Mucosa of descending colon (tissue), 3 donors: ENCODE measurements around the gene TOB1. TPM values are rescaled to one million over a fixed set of nuclear protein-coding genes. Genes with fewer than 3 reads are reported as not detected.
"Not testable (repeated sequence)": the region's sequence is repeated elsewhere in the genome, so short reads cannot be mapped to it uniquely, and the experiment has no call there.

ENCODE experiments used
- ATAC-seq: fragments of 200-7000 bp; cut with Tn5 transposase; one replicate; pipeline ENCODE4 v1.9.1; 2020; ENCODE audit warnings: mild to moderate bottlenecking, moderate library complexity
- DNase-seq, 3 donors: peaks; one replicate each; pipeline ENCODE4 v3.0.0-alpha.2; 2020
- H3K36me3 ChIP-seq: fragments of 200-600 bp; one replicate; pipeline ENCODE4 v1.8.0; 2021; ENCODE audit warnings: low read depth, mild to moderate bottlenecking
- H3K4me1 ChIP-seq: fragments of 200-600 bp; one replicate; pipeline ENCODE4 v1.8.0; 2021; ENCODE audit warnings: low read depth, mild to moderate bottlenecking
- H3K4me3 ChIP-seq: fragments of 200-600 bp; one replicate; pipeline ENCODE4 v1.8.0; 2021; ENCODE audit warnings: mild to moderate bottlenecking
- H3K9me3 ChIP-seq: fragments of 200-600 bp; one replicate; pipeline ENCODE4 v1.8.0; 2021; ENCODE audit warnings: mild to moderate bottlenecking
- intact Hi-C, 2 donors: fragments of 100-400 bp; cut with DNase I in 1 of 2; cut with micrococcal nuclease in 1 of 2; formaldehyde crosslinking; loops; one replicate each; pipeline versions ENCODE4 v1.11.0 to v1.11.1; 2022; cut with DNase I, micrococcal nuclease
- total RNA-seq, 3 donors: library from RNA; stranded (reverse); fragmentation: NEBNext Ultra II Directional in 2 of 3; extraction: Animal tissue kit (Norgen Biotek cat#: 25700) in 2 of 3; gene quantifications; one replicate each; pipeline versions ENCODE4 v1.2.1 to v1.2.4, GENCODE V29; 2021 to 2023
- TF ChIP-seq, protein P1 (sequence below): fragments of 200-600 bp; IDR thresholded peaks from one replicate; pipeline ENCODE4 v1.8.0; 2022; ENCODE audit warnings: antibody characterized with exemption, mild to moderate bottlenecking
- donor health status: DM: no; HTN: no; CAD: no; lungs with moderate emphysema.
- donor health status: DM: no; HTN: no; CAD: no.
- donor health status: DM: no; HTN: yes; CAD: no.

TOB1 gene
- total RNA-seq, 3 donors from 2014 or later = 120 to 156 (median 128) TPM

GRCh38 chr17:50899559-50900319 lies 33.6 kb upstream of the TOB1 start:
- intact Hi-C loops = no loop called here
- Histone ChIP-seq H3K9me3 (no peaks in the 10 kb centered on the region), H3K4me1 (peaks cover 18% of the 10 kb centered on the region), H3K4me3 (no peak overlapping the region), H3K36me3 (no peaks in the 10 kb centered on the region)
- ATAC-seq = no peak
- TF ChIP-seq, protein P1, sequence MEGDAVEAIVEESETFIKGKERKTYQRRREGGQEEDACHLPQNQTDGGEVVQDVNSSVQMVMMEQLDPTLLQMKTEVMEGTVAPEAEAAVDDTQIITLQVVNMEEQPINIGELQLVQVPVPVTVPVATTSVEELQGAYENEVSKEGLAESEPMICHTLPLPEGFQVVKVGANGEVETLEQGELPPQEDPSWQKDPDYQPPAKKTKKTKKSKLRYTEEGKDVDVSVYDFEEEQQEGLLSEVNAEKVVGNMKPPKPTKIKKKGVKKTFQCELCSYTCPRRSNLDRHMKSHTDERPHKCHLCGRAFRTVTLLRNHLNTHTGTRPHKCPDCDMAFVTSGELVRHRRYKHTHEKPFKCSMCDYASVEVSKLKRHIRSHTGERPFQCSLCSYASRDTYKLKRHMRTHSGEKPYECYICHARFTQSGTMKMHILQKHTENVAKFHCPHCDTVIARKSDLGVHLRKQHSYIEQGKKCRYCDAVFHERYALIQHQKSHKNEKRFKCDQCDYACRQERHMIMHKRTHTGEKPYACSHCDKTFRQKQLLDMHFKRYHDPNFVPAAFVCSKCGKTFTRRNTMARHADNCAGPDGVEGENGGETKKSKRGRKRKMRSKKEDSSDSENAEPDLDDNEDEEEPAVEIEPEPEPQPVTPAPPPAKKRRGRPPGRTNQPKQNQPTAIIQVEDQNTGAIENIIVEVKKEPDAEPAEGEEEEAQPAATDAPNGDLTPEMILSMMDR = no peak
- no peak for DNase-seq

GRCh38 chr17:50899005-50899460 lies 32.9 kb upstream of the TOB1 start:
- Histone ChIP-seq H3K4me3 (no peak overlapping the region), H3K9me3 (no peaks in the 10 kb centered on the region), H3K36me3 (no peaks in the 10 kb centered on the region), H3K4me1 (peaks cover 11% of the 10 kb centered on the region)
- no peak for DNase-seq
- TF ChIP-seq, protein P1 = no peak
- ATAC-seq = no peak
- intact Hi-C loops = no loop called here

DNA sequence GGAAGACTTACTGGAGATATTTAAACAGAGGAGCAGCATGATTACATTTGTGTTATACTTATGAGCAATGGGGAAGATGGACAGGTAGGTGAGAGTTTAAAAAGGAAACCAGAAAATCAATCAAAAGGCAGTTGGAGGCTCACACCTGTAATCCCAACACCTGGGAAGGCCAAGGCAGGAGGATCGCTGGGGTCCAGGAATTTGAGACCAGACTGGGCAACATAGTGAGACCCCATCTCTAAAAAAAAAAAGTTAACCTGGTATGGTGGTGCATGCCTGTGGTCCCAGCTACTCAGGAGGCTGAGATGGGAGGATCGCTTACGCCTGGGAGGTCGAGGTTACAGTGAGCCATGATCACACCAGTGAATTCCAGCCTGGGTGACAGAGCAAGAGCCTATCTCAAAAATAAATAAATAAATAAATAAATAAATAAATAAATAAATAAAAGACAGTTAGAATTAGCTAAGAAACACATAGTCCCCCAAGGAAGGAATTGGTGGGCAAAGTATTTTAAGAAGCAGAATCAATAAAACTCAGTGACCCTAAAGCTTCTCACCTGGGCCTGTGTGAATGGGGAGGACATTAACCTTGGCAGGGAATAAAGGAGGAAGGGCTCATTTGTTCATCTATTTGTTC lies 32.3 kb upstream of the TOB1 start:
- intact Hi-C loops = no loop called here
- Histone ChIP-seq H3K36me3 (no peaks in the 10 kb centered on the region), H3K9me3 (no peaks in the 10 kb centered on the region), H3K4me1 (peaks cover 9% of the 10 kb centered on the region), H3K4me3 (no peak overlapping the region)
- DNase-seq = no peak
- TF ChIP-seq, protein P1 = no peak
- no peak for ATAC-seq

DNA sequence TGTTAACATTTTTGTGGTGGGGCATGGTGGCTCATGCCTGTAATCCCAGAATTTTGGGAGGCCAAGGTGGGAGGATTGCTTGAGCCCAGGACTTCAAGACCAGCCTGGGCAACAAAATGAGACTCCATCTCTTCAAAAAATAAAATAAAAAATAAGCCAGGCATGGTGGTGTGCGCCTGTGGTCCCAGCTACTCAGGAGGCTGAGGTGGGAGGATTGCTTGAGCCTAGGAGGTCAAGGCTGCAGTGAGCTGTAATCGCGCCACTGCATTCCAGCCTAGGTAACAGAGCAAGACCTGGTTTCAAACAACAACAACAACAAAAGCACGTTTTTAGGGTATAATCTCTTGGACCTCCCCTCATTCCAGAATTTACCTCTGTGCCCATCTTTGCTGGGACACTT lies 28.4 kb upstream of the TOB1 start:
- H3K4me3 ChIP-seq, DNase-seq, intact Hi-C loops, H3K36me3 ChIP-seq, H3K9me3 ChIP-seq, ATAC-seq, H3K4me1 ChIP-seq: not testable (repeated sequence)

DNA sequence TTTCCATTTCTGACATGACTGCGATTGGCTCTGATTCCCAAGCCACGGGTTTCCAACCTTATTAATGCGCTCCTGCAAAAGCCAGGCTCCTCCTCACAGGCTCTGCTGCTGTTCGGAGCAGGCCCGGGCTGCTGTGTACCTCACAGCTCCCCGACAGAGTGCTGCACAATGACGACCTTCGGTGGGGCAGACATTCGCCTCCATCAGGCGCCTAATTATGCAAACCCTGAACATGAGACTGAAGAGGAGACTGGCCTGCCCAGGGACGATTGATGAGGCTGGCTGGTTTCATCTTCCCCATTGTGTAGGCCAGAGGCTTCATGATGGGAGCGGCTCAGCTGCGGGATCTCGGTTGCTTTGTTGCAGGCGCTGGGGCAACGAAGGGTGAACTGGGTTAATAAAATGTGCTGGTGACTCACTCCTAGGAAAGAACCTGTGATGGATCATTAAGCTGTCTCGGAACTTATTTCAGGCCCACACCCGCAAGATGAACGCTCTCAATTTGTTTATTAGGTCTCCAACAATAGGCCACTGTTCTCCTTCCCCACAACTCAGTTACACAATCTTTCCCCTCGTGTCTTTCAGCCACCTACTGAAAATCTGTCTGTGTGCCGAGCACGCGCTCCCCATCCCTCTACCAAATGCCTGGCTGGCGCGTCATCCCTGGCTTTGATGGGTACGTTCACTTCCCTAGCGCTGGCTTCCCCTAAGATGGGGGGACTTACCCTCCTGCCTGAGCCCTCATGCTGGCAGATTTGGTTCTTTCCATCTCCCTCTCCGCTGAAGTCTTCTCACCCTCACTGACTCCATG lies 27.2 kb upstream of the TOB1 start:
- Histone ChIP-seq H3K4me3 (no peak overlapping the region), H3K36me3 (no peaks in the 10 kb centered on the region), H3K9me3 (no peaks in the 10 kb centered on the region), H3K4me1 (peaks cover 14% of the 10 kb centered on the region)
- intact Hi-C loops = no loop called here
- peak; percentile 80 for ATAC-seq
- TF ChIP-seq, protein P1 = no peak
- no peak for DNase-seq
